ENCODE results near the gene FAM47A.

FAM47A gene

GRCh38 chrX:34132028-34132427 is at the start of gene FAM47A:
Gene FAM47A (minus strand): TSS chrX:34132314. CDS start chrX:34132278, 36 bp downstream.
- no peak within 1 kb of the TSS for H3K4me3 ChIP-seq (ENCODE audit: low read depth, low read length)
- no peak for DNase-seq (ENCODE audit: low read depth)

DNA sequence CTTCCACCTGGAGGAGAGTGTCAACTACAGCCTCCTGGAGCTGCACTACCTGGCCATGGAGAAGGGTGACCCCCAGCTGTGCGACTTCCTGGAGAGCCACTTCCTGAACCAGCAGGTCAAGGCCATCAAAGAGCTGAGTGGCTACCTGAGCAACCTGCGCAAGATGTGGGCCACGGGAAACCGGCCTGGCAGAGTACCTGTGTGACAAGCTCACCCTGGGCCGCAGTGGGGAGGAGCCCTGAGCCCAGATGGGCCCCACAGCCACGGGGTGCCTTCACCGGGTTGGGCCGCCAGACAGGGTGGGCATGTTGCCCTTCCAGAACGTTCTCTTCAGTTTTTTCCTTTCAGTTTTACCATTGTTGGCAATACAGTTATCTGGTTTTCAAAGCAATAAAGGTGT is 15.2 kb upstream of the FAM47A start:
- H3K4me3 ChIP-seq (ENCODE audit: low read depth, low read length) = no peak overlapping the region
- no peak for DNase-seq (ENCODE audit: low read depth)

GRCh38 chrX:34146906-34147305 is 14.8 kb upstream of the FAM47A start:
- DNase-seq (ENCODE audit: low read depth) = no peak
- no peak overlapping the region for H3K4me3 ChIP-seq (ENCODE audit: low read depth, low read length)

DNA sequence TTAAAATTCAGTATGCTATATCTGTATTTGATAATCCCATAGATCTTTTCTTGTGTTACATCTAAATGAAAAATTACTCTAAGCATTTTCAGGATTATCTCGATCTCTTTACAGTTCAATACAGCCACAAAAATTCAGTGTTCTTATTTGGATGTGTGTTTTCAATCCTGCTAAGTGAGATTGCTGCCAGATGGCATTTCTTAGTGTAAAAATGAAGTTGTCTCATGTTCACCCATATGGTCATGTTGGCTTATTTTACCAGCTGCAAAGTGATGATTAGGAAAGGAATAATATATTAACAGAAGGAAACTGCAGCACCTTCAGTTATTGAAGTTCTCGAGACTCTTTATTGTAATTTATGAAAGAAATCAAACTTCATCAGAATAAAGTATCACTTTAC is 12.1 kb upstream of the FAM47A start:
- no peak overlapping the region for H3K4me3 ChIP-seq (ENCODE audit: low read depth, low read length)
- DNase-seq (ENCODE audit: low read depth) = no peak

DNA sequence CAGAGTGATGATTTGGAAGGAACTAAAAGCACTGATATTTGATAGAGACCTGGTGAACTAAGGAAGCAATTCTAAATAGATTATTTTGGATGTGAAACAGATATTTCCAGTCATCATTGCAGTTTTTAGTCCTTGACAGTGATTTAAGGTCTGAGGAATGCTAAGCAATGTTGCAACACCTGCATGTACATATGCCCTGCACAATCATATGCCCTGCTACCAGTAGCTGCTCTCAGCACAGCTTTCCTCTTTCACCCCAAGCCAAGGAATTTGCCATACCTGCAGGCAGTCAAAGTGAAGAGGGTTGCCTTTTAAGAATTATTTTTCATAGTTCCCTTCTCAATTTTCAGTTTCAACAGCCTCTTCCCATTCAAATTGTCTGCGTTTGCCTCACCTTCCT is 8.7 kb upstream of the FAM47A start:
- no peak overlapping the region for H3K4me3 ChIP-seq (ENCODE audit: low read depth, low read length)
- no peak for DNase-seq (ENCODE audit: low read depth)

DNA sequence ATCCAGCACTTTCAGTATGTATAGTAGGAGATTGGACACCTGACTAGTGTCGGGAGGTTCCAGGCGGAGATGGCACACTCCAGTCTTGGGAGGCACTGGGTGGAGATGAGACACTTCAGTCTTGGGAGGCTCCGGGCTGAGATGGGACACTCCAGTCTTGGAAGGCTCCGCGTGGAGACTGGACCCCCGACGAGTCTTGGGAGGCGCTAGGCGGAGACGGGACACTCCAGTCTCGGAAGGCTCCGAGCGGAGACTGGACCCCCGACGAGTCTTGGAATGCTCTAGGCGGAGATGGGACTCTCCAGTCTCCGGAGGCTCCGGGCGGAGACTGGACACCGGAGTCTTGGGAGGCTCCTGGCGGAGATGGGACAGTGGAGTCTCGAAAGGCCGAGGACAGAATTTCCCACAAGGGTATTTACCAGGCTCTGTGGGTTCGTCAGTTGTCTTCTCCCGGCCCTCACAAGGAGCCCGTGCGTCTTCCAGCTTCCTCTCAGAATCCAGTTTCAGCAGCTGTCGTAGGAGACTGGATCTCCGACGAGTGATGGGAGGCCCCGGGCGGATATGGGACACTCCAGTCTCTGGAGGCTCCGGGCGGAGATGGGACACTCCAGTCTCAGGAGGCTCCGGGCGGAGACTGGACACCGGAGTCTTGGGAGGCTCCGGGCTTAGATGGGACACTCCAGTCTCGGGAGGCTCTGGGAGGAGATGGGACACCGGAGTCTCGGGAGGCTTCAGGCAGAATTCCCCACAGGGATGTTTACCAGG is 952 bp downstream of the FAM47A start:
- no peak for DNase-seq (ENCODE audit: low read depth)
- H3K4me3 ChIP-seq (ENCODE audit: low read depth, low read length) = no peak overlapping the region

DNA sequence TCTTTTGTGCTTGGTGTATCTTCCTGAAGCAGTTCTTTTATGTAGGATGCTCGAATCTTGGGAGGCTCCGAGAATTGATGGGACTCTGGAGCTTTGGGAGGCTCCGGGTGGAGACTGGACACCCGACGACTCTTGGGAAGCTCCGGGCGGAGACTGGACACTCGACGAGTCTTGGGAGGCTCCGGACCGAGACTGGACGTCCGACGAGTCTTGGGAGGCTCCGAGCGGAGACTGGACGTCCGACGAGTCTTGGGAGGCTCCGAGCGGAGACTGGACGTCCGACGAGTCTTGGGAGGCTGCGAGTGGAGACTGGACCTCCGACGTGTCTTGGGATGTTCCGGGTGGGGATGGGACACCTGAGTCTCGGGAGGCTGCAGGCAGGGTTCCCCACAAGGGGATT is 1.6 kb downstream of the FAM47A start:
- no peak for DNase-seq (ENCODE audit: low read depth)
- H3K4me3 ChIP-seq (ENCODE audit: low read depth, low read length) = no peak overlapping the region

- H3K4me3 ChIP-seq (ENCODE audit: low read depth, low read length) = no peak overlapping the region
- DNase-seq (ENCODE audit: low read depth) = no peak
Observed at GRCh38 chrX:34126011-34126410, 6.1 kb downstream of the FAM47A start.

GRCh38 chrX:34119122-34119521 is 13.0 kb downstream of the FAM47A start:
- no peak overlapping the region for H3K4me3 ChIP-seq (ENCODE audit: low read depth, low read length)
- no peak for DNase-seq (ENCODE audit: low read depth)

- DNase-seq (ENCODE audit: low read depth) = no peak
- H3K4me3 ChIP-seq (ENCODE audit: low read depth, low read length) = no peak overlapping the region
Observed at GRCh38 chrX:34112459-34112858, 19.7 kb downstream of the FAM47A start.

Data from skeletal muscle cell (primary cell).